Measurements from ENCODE around the gene PSMD1. TPM values are rescaled to one million over a fixed set of nuclear protein-coding genes. Genes with fewer than 3 reads are reported as not detected.

PSMD1 gene
- polyA plus RNA-seq, 1 donor from 2014 or later = 83.8 TPM

GRCh38 chr2:231029563-231029962 lies 27.1 kb upstream of the PSMD1 start:
- no peak overlapping the region for H3K27ac ChIP-seq (ENCODE audit: low read length)
- H3F3A ChIP-seq (ENCODE audit: insufficient read depth, low read length, poor library complexity, severe bottlenecking) = no peaks in the 10 kb centered on the region
- H3K9me3 ChIP-seq (ENCODE audit: low read length) = no peaks in the 10 kb centered on the region
- no peaks in the 10 kb centered on the region for H3K36me3 ChIP-seq (ENCODE audit: insufficient read depth, low read length)
- TF ChIP-seq REST (IDR thresholded peaks at IDR 0.05; ENCODE audit: borderline replicate concordance) = no peak
- TF ChIP-seq SMC3 (conservative IDR thresholded peaks at IDR 0.05; ENCODE audit: poor library complexity) = no peak
- no peak for TF ChIP-seq CTCF (IDR thresholded peaks at IDR 0.05; ENCODE audit: poor library complexity, severe bottlenecking)
- TF ChIP-seq POLR2AphosphoS5 (IDR thresholded peaks at IDR 0.05) = no peak
- no peak for TF ChIP-seq TAF1 (IDR thresholded peaks at IDR 0.05; ENCODE audit: low read depth)
- H2AFZ ChIP-seq (ENCODE audit: low read depth, low read length) = no peak overlapping the region
- H3K27me3 ChIP-seq (ENCODE audit: insufficient read depth, low read depth, low read length) = no peaks in the 10 kb centered on the region
- H3K9ac ChIP-seq (ENCODE audit: low read length) = no peak overlapping the region
- H4K20me1 ChIP-seq (ENCODE audit: insufficient read depth) = no peaks in the 10 kb centered on the region
- no peak overlapping the region for H3K4me2 ChIP-seq (ENCODE audit: low read length)
- no peak overlapping the region for H3K4me3 ChIP-seq (ENCODE audit: low read length)
- no peaks in the 10 kb centered on the region for H3K9me2 ChIP-seq (ENCODE audit: insufficient read depth, low read length)
- no peaks in the 10 kb centered on the region for H3K79me2 ChIP-seq (replicated peaks; ENCODE audit: insufficient read depth, low read length)

- Histone ChIP-seq H3K9me3 (ENCODE audit: low read length) (no peaks in the 10 kb centered on the region), H4K20me1 (ENCODE audit: insufficient read depth) (no peaks in the 10 kb centered on the region), H3K79me2 (replicated peaks; ENCODE audit: insufficient read depth, low read length) (no peaks in the 10 kb centered on the region), H3K27ac (ENCODE audit: low read length) (no peak overlapping the region), H3K4me2 (ENCODE audit: low read length) (no peak overlapping the region), H3K9ac (ENCODE audit: low read length) (no peak overlapping the region), H2AFZ (ENCODE audit: low read depth, low read length) (no peak overlapping the region), H3K4me3 (ENCODE audit: low read length) (no peak overlapping the region), H3K27me3 (ENCODE audit: insufficient read depth, low read depth, low read length) (peaks cover 3% of the 10 kb centered on the region), H3K9me2 (ENCODE audit: insufficient read depth, low read length) (no peaks in the 10 kb centered on the region), H3K36me3 (ENCODE audit: insufficient read depth, low read length) (no peaks in the 10 kb centered on the region), H3F3A (ENCODE audit: insufficient read depth, low read length, poor library complexity, severe bottlenecking) (no peaks in the 10 kb centered on the region)
- no peak for TF ChIP-seq POLR2AphosphoS5 (IDR thresholded peaks at IDR 0.05)
- TF ChIP-seq EP300 (conservative IDR thresholded peaks at IDR 0.05; ENCODE audit: poor library complexity, severe bottlenecking) = no peak
- no peak for TF ChIP-seq MXI1 (conservative IDR thresholded peaks at IDR 0.05; ENCODE audit: poor library complexity, severe bottlenecking)
- no peak for TF ChIP-seq EZH2 (IDR thresholded peaks at IDR 0.05; ENCODE audit: borderline replicate concordance, insufficient read depth, low read length, poor library complexity, severe bottlenecking)
- no peak for TF ChIP-seq TAF1 (IDR thresholded peaks at IDR 0.05; ENCODE audit: low read depth)
- TF ChIP-seq REST (IDR thresholded peaks at IDR 0.05; ENCODE audit: borderline replicate concordance) = no peak
- TF ChIP-seq CTCF (IDR thresholded peaks at IDR 0.05; ENCODE audit: poor library complexity, severe bottlenecking) = no peak
- no peak for TF ChIP-seq SMC3 (conservative IDR thresholded peaks at IDR 0.05; ENCODE audit: poor library complexity)
- no peak for TF ChIP-seq RAD21 (conservative IDR thresholded peaks at IDR 0.05)
Measured at GRCh38 chr2:231030725-231031124, 25.9 kb upstream of the PSMD1 start.
